Vagina (tissue), 2 donors: ENCODE measurements around the gene INTS3. TPM values are rescaled to one million over a fixed set of nuclear protein-coding genes. Genes with fewer than 3 reads are reported as not detected.

Experiments used
- DNase-seq, 2 donors: peaks; one replicate each; pipeline ENCODE4 v3.0.0-alpha.2; 2017; ENCODE audit errors: extremely low spot score in 2 of 2
- H3K27ac ChIP-seq: fragments of 200-600 bp; sonication (generic); one replicate; pipeline ENCODE4 v1.5.1; 2019
- H3K27me3 ChIP-seq: fragments of 200-600 bp; sonication (generic); one replicate; pipeline ENCODE4 v1.5.1; 2019
- H3K36me3 ChIP-seq, 2 donors: fragments of 200-600 bp; sonication (generic); one replicate each; pipeline ENCODE4 v1.5.1; 2017 to 2019
- H3K4me1 ChIP-seq: fragments of 200-600 bp; sonication (generic); one replicate; pipeline ENCODE4 v1.5.1; 2019
- H3K4me3 ChIP-seq, 2 donors: fragments of 200-600 bp; sonication (generic); 1 replicate in 1 of 2; 2 replicates in 1 of 2; pipeline ENCODE4 v1.5.1; 2016 to 2019
- H3K9me3 ChIP-seq: fragments of 200-600 bp; sonication (generic); one replicate; pipeline ENCODE4 v1.5.1; 2019
- CTCF ChIP-seq, 3 experiments: fragments of 450-650 bp in 2 of 3; fragments of 200-600 bp in 1 of 3; sonication (generic) in 1 of 3; IDR thresholded peaks; one replicate each; pipeline ENCODE4 v1.5.1; 2017 to 2019; ENCODE audit warnings: antibody characterized with exemption in 3 of 3, mild to moderate bottlenecking in 2 of 3, moderate library complexity in 2 of 3
- POLR2A ChIP-seq, 2 donors: fragments of 450-650 bp; IDR thresholded peaks; one replicate each; pipeline ENCODE4 v1.6.1; 2017; ENCODE audit warnings: antibody characterized with exemption in 2 of 2, mild to moderate bottlenecking in 2 of 2, moderate library complexity in 2 of 2
- POLR2AphosphoS5 ChIP-seq, 2 donors: sonication (generic); formaldehyde crosslinking; IDR thresholded peaks; one replicate each; pipeline ENCODE4 v1.9.0; 2017; ENCODE audit warnings: antibody characterized with exemption in 2 of 2, mild to moderate bottlenecking in 2 of 2, low read depth in 1 of 2; ENCODE audit not compliant: insufficient read depth in 1 of 2
- intact Hi-C: fragments of 100-400 bp; cut with DNase I; formaldehyde crosslinking; loops from one replicate; pipeline ENCODE4 v1.15.1; 2023
- total RNA-seq: library from RNA; depleted of rRNA; stranded (reverse); fragments of >200 nt; gene quantifications from one replicate; pipeline ENCODE4 v1.2.3, GENCODE V29; 2016

The INTS3 gene
- total RNA-seq, 1 donor from 2014 or later, result 45.9 TPM

DNA sequence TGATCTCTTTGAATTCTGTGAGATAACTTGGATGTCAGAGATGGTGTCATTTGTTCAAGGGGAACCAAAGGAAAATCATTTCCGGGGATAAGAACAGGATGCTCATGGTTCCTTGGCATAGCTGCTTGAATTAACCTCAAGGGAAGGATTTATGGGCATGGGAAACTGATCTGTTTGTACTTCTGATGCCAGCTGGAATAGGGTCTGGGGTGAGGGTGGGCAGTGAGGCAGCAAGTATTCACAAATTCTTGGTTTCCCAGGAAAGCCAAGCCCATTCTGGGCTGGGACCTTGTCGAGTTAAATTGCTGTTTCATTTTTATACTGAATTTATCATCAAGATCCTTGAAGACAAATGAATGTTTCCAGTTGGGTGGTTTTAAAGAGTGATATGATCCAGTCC lies 14.1 kb downstream of the INTS3 start:
- intact Hi-C loops, result no loop called here
- TF ChIP-seq POLR2A (IDR thresholded peaks at IDR 0.05) (no peak), CTCF (IDR thresholded peaks at IDR 0.05) (no peak), POLR2AphosphoS5 (IDR thresholded peaks at IDR 0.05; ENCODE audit: insufficient read depth in 1 of 2, low read depth in 1 of 2) (no peak)
- Histone ChIP-seq H3K9me3 (no peaks in the 10 kb centered on the region), H3K27ac (no peak overlapping the region), H3K36me3 (peaks cover 0 to 43% of the 10 kb centered on the region in 2 donors), H3K4me1 (peaks cover 12% of the 10 kb centered on the region), H3K4me3 (no peak overlapping the region), H3K27me3 (no peaks in the 10 kb centered on the region)
- no peak for DNase-seq

DNA sequence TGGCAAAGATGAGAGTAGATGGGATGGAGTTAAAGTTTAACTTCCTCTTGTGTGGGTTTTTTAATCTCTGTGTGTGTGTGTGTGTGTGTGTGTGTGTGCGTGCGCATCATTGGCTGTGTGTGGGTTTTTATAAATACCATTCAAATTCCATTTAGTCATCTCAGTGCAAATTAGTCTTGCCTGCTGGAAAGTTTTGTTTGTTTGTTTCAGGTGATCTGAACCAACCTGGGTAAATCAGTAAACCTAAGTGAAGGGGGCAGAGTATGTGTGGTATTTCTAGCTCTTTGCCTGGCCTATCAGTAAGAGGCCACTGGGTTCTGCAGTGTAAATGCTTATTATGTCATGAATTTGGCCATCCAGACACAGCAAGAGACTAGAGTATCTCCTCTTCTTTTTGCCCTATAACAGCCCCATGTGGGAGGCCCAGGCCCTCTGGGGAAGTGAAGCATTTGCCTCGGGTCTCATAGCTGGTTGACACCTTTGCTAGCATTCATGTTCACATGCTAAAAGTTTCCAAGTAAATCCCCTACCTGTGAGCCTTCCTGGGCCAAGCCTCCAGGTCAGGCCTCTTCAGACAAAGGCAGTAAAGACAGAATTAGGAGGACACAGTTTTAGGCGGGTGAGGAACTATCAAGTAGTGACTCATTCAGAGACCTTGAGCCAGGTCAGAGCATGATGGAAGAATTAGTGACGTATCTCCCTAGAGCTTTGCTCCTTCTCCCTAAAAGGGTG lies 14.7 kb downstream of the INTS3 start:
- Histone ChIP-seq H3K4me3 (no peak overlapping the region), H3K36me3 (peaks cover 0 to 49% of the 10 kb centered on the region in 2 donors), H3K27ac (no peak overlapping the region), H3K27me3 (no peaks in the 10 kb centered on the region), H3K9me3 (no peaks in the 10 kb centered on the region), H3K4me1 (peaks cover 12% of the 10 kb centered on the region)
- no peak for TF ChIP-seq POLR2AphosphoS5 (IDR thresholded peaks at IDR 0.05; ENCODE audit: insufficient read depth in 1 of 2, low read depth in 1 of 2)
- TF ChIP-seq CTCF (IDR thresholded peaks at IDR 0.05), result no peak
- no peak for TF ChIP-seq POLR2A (IDR thresholded peaks at IDR 0.05)
- intact Hi-C loops, result no loop called here
- DNase-seq, result no peak

DNA sequence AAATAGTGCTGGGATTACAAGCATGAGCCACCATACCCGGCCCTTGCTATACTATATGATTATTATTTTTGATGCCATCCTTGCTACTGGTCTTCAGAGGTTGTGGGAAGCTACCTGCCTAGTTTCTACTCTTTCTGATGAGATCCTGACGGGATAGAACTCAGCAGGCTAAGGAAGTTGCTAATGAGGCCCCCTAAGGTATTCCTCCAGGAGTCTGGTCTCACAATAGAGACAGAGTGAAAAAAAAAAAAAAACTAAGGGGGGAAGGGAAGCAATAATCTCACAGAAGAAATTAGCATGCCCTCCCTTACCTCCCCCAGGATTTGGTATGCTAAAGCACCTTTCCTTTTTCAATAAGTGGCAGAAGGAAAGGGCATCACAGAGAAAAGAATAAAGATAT lies 17.6 kb downstream of the INTS3 start:
- Histone ChIP-seq H3K4me3 (no peak overlapping the region), H3K27me3 (no peaks in the 10 kb centered on the region), H3K4me1 (peaks cover 26% of the 10 kb centered on the region), H3K9me3 (no peaks in the 10 kb centered on the region), H3K36me3 (peaks cover 0 to 51% of the 10 kb centered on the region in 2 donors), H3K27ac (no peak overlapping the region)
- intact Hi-C loops, result no loop called here
- no peak for DNase-seq
- no peak for TF ChIP-seq POLR2A (IDR thresholded peaks at IDR 0.05)
- no peak for TF ChIP-seq CTCF (IDR thresholded peaks at IDR 0.05)
- TF ChIP-seq POLR2AphosphoS5 (IDR thresholded peaks at IDR 0.05; ENCODE audit: insufficient read depth in 1 of 2, low read depth in 1 of 2), result no peak

DNA sequence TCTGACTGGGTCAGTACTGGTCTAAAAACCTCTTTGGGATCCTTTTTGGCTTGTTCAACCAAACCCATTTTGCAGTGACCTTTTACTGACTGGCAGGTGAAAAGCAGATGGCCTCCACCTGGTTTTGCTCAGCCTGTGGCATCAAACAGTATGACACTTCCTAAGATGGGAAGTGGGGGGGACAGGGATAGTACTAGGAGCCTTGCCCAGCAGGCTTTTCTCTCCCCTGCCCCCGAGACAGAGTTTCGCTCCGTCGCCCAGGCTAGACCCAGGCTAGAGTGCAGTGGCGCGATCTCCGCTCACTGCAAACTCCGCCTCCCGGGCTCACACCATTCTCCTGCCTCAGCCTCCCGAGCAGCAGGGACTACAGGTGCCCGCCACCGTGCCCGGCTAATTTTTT lies 18.3 kb downstream of the INTS3 start:
- no peaks in the 10 kb centered on the region for H3K27me3 ChIP-seq
- H3K9me3 ChIP-seq, result no peaks in the 10 kb centered on the region
- TF ChIP-seq POLR2A (IDR thresholded peaks at IDR 0.05), result no peak
- H3K36me3 ChIP-seq, result peaks cover 0 to 49% of the 10 kb centered on the region in 2 donors
- no peak for DNase-seq
- intact Hi-C loops, result no loop called here
- no peak overlapping the region for H3K27ac ChIP-seq
- no peak overlapping the region for H3K4me3 ChIP-seq
- H3K4me1 ChIP-seq, result peaks cover 32% of the 10 kb centered on the region

DNA sequence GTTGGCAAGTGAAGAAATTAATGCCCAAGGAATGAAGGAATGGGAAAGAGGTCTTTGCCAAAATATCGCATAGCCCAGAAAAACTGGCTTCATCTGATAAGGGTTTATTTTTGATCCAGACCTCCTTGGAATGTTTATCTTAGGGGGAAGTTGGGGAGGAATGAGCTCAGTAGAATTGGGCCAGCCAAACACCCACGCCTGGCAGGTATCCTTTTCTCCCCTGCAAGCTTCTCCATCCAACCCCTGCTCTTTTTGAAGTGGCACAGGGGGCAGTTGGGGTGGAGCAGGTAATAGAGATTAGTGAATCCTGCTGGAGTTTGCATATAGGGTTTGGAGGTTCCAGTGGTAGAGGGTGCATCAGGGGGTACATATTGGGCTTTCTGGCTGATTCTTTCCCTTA lies 21.1 kb downstream of the INTS3 start:
- DNase-seq, result no peak
- peaks cover 31% of the 10 kb centered on the region for H3K4me1 ChIP-seq
- intact Hi-C loops, result no loop called here
- peaks cover 0 to 43% of the 10 kb centered on the region in 2 donors for H3K36me3 ChIP-seq
- H3K27ac ChIP-seq, result peak overlapping the region; percentile 76
- no peaks in the 10 kb centered on the region for H3K9me3 ChIP-seq
- TF ChIP-seq POLR2A (IDR thresholded peaks at IDR 0.05), result no peak
- no peak for TF ChIP-seq CTCF (IDR thresholded peaks at IDR 0.05)
- no peak for TF ChIP-seq POLR2AphosphoS5 (IDR thresholded peaks at IDR 0.05; ENCODE audit: insufficient read depth in 1 of 2, low read depth in 1 of 2)
- no peak overlapping the region for H3K4me3 ChIP-seq
- H3K27me3 ChIP-seq, result no peaks in the 10 kb centered on the region
